Spleen (tissue), 11 donors: ENCODE results near the gene FSIP1. TPM values are rescaled to one million over a fixed set of nuclear protein-coding genes. Genes with fewer than 3 reads are reported as not detected.

Source experiments
- DNase-seq: peaks from one replicate; pipeline ENCODE4 v3.0.0-alpha.2; 2020
- H3K27ac ChIP-seq, 8 donors: fragments of 200-600 bp; sonication (generic) in 7 of 8; 1 replicate in 4 of 8; 2 replicates in 4 of 8; pipeline versions ENCODE4 v1.5.0 to v1.8.0; 2016 to 2021; ENCODE audit warnings: inconsistent platforms in 4 of 8, mild to moderate bottlenecking in 4 of 8, moderate library complexity in 1 of 8
- H3K27me3 ChIP-seq, 7 donors: fragments of 200-600 bp; sonication (generic) in 6 of 7; replicated peaks in 1 of 7; 1 replicate in 4 of 7; 2 replicates in 3 of 7; pipeline versions ENCODE4 v1.5.0 to v1.8.0; 2016 to 2021; ENCODE audit warnings: inconsistent platforms in 3 of 7, mild to moderate bottlenecking in 1 of 7
- H3K36me3 ChIP-seq, 6 donors: fragments of 200-600 bp; sonication (generic) in 5 of 6; 1 replicate in 4 of 6; 2 replicates in 2 of 6; pipeline versions ENCODE4 v1.5.0 to v1.8.0; 2016 to 2021; ENCODE audit warnings: inconsistent platforms in 2 of 6
- H3K4me1 ChIP-seq, 6 donors: fragments of 200-600 bp; sonication (generic) in 5 of 6; 1 replicate in 3 of 6; 2 replicates in 3 of 6; pipeline versions ENCODE4 v1.5.0 to v1.8.0; 2016 to 2021; ENCODE audit warnings: inconsistent platforms in 3 of 6
- H3K4me3 ChIP-seq, 8 donors: fragments of 200-600 bp; sonication (generic) in 7 of 8; 1 replicate in 4 of 8; 2 replicates in 4 of 8; pipeline versions ENCODE4 v1.5.0 to v1.8.0; 2016 to 2021; ENCODE audit warnings: inconsistent platforms in 4 of 8, mild to moderate bottlenecking in 4 of 8, moderate library complexity in 2 of 8
- H3K9me3 ChIP-seq, 8 donors: fragments of 200-600 bp; sonication (generic) in 7 of 8; 1 replicate in 4 of 8; 2 replicates in 4 of 8; pipeline versions ENCODE4 v1.5.0 to v1.8.0; 2016 to 2021; ENCODE audit warnings: inconsistent platforms in 4 of 8
- CTCF ChIP-seq, 11 experiments: fragments of 200-600 bp in 7 of 11; fragments of 450-650 bp in 4 of 11; sonication (generic) in 4 of 11; IDR thresholded peaks in 8 of 11; conservative IDR thresholded peaks in 3 of 11; 1 replicate in 7 of 11; 2 replicates in 4 of 11; pipeline versions ENCODE4 v1.4.0 to v1.8.0; 2016 to 2021; ENCODE audit warnings: antibody characterized with exemption in 11 of 11, inconsistent platforms in 4 of 11, mild to moderate bottlenecking in 1 of 11
- POLR2A ChIP-seq, 3 donors: fragments of 450-650 bp; IDR thresholded peaks; one replicate each; pipeline ENCODE4 v1.5.1; 2017; ENCODE audit warnings: antibody characterized with exemption in 3 of 3, mild to moderate bottlenecking in 1 of 3
- POLR2AphosphoS5 ChIP-seq, 3 donors: sonication (generic); formaldehyde crosslinking; IDR thresholded peaks; one replicate each; pipeline ENCODE4 v1.5.1; 2017; ENCODE audit warnings: antibody characterized with exemption in 3 of 3
- WGBS, 5 donors: extraction: QIAGEN DNeasy Blood & Tissue Kit in 3 of 5; methylation state at CpG; one replicate each; pipeline versions ENCODE4 v1.1.5 to v1.1.7; 2013 to 2018; 5-methylcytosine and 5-hydroxymethylcytosine counted together
- intact Hi-C: fragments of 100-400 bp; cut with DNase I; formaldehyde crosslinking; loops from one replicate; pipeline ENCODE4 v1.15.0; 2023; ENCODE audit warnings: low total_unique reads
- polyA plus RNA-seq, 3 donors: library from polyadenylated mRNA; stranded (reverse); fragments of 200-250 nt; gene quantifications; one replicate each; pipeline ENCODE4 v1.2.1, GENCODE V29; 2013
- total RNA-seq, 7 donors: library from RNA; depleted of rRNA in 3 of 7; stranded (reverse); fragments of >200 nt in 3 of 7; fragmentation: NEBNext Ultra II Directional in 4 of 7; extraction: Animal tissue kit (Norgen Biotek cat#: 25700) in 4 of 7; gene quantifications; one replicate each; pipeline versions ENCODE4 v1.1.0 to v1.2.1, GENCODE V29; 2016 to 2021
- donor health status: healthy with polysubstance abuse.
- donor health status: DM: no; HTN: no; CAD: no; lungs with moderate emphysema.
- donor health status: DM: no; HTN: no; CAD: no.
- donor health status: Bipolar disorder and iron deficiency.
- donor health status: healthy.
- donor health status: DM: no; HTN: no; CAD: no.
- donor health status: DM: yes; HTN: yes; CAD: no.

Gene FSIP1
- total and polyA plus RNA-seq, 10 donors = 0.09 to 2.3 (median 0.45) TPM

GRCh38 chr15:39645976-39646257 is 136.7 kb downstream of the FSIP1 start:
- H3K27me3 ChIP-seq = no peaks in the 10 kb centered on the region
- TF ChIP-seq POLR2AphosphoS5 (IDR thresholded peaks at IDR 0.05) = no peak
- no peak for TF ChIP-seq CTCF (IDR thresholded peaks at IDR 0.05 in 8 of 11, conservative IDR thresholded peaks at IDR 0.05 in 3 of 11)
- TF ChIP-seq POLR2A (IDR thresholded peaks at IDR 0.05) = no peak
- no peaks in the 10 kb centered on the region for H3K9me3 ChIP-seq
- intact Hi-C loops = no loop called here
- no peak overlapping the region for H3K4me3 ChIP-seq
- no peak overlapping the region for H3K27ac ChIP-seq
- DNase-seq = no peak
- H3K4me1 ChIP-seq = no peaks in the 10 kb centered on the region
- H3K36me3 ChIP-seq = no peaks in the 10 kb centered on the region
- WGBS, 5 donors = 82 to 93% (median 86%) methylated on average over 2 of the region's 2 CpGs

- DNase-seq = no peak
- Histone ChIP-seq H3K27me3 (no peaks in the 10 kb centered on the region), H3K36me3 (no peaks in the 10 kb centered on the region), H3K27ac (no peak overlapping the region), H3K4me1 (no peaks in the 10 kb centered on the region), H3K4me3 (no peak overlapping the region), H3K9me3 (no peaks in the 10 kb centered on the region)
- intact Hi-C loops = no loop called here
- WGBS, 5 donors = 82 to 95% (median 88%) methylated on average over 8 to 20 of the region's 20 CpGs
- TF ChIP-seq POLR2A (IDR thresholded peaks at IDR 0.05) (no peak), POLR2AphosphoS5 (IDR thresholded peaks at IDR 0.05) (no peak), CTCF (IDR thresholded peaks at IDR 0.05 in 8 of 11, conservative IDR thresholded peaks at IDR 0.05 in 3 of 11) (no peak)
Measured at GRCh38 chr15:39645138-39645975, 137.3 kb downstream of the FSIP1 start.

- Histone ChIP-seq H3K4me3 (no peak overlapping the region), H3K36me3 (no peaks in the 10 kb centered on the region), H3K4me1 (no peaks in the 10 kb centered on the region), H3K27me3 (no peaks in the 10 kb centered on the region), H3K9me3 (no peaks in the 10 kb centered on the region), H3K27ac (no peak overlapping the region)
- TF ChIP-seq POLR2A (IDR thresholded peaks at IDR 0.05) (no peak), CTCF (IDR thresholded peaks at IDR 0.05 in 8 of 11, conservative IDR thresholded peaks at IDR 0.05 in 3 of 11) (no peak), POLR2AphosphoS5 (IDR thresholded peaks at IDR 0.05) (no peak)
- 77 to 90% (median 81%) methylated on average over 13 of the region's 13 CpGs for WGBS, 5 donors
- intact Hi-C loops = no loop called here
- no peak for DNase-seq
Measured at GRCh38 chr15:39644136-39644535, 138.5 kb downstream of the FSIP1 start.

GRCh38 chr15:39643727-39644126 is 138.9 kb downstream of the FSIP1 start:
- H3K4me3 ChIP-seq = no peak overlapping the region
- no peaks in the 10 kb centered on the region for H3K27me3 ChIP-seq
- WGBS, 5 donors = 70 to 81% (median 77%) methylated on average over 1 of the region's 1 CpG
- H3K36me3 ChIP-seq = no peaks in the 10 kb centered on the region
- H3K9me3 ChIP-seq = no peaks in the 10 kb centered on the region
- no peak for DNase-seq
- H3K27ac ChIP-seq = no peak overlapping the region
- TF ChIP-seq CTCF (IDR thresholded peaks at IDR 0.05 in 8 of 11, conservative IDR thresholded peaks at IDR 0.05 in 3 of 11) (no peak), POLR2AphosphoS5 (IDR thresholded peaks at IDR 0.05) (no peak)
- H3K4me1 ChIP-seq = no peaks in the 10 kb centered on the region
- intact Hi-C loops = no loop called here
